SK-N-SH treated with all-trans-retinoic acid at 6 μM for 48 hours (cell line): ENCODE results near the gene STX10.

ENCODE experiments used
- ARNTL ChIP-seq: fragments of 450-650 bp; formaldehyde crosslinking; IDR thresholded peaks from 2 replicates; pipeline ENCODE4 v1.5.0; 2020; ENCODE audit warnings: low read depth, mild to moderate bottlenecking, moderate library complexity, borderline replicate concordance
- BACH2 ChIP-seq: fragments of 250-450 bp; sonication (Bioruptor Pico); IDR thresholded peaks from 2 replicates; pipeline ENCODE4 v1.9.0; 2021; ENCODE audit warnings: mild to moderate bottlenecking, borderline replicate concordance
- CREB5 ChIP-seq: fragments of 250-450 bp; sonication (Bioruptor Pico); IDR thresholded peaks from 2 replicates; pipeline ENCODE4 v1.5.1; 2020; ENCODE audit warnings: low read depth, mild to moderate bottlenecking, moderate library complexity
- CSRNP3 ChIP-seq: fragments of 250-450 bp; sonication (Bioruptor Pico); IDR thresholded peaks from 2 replicates; pipeline ENCODE4 v1.5.1; 2021; ENCODE audit warnings: mild to moderate bottlenecking, moderate library complexity
- GLIS3 ChIP-seq: fragments of 250-450 bp; sonication (Bioruptor Pico); IDR thresholded peaks from 2 replicates; pipeline ENCODE4 v1.5.0; 2020; ENCODE audit warnings: mild to moderate bottlenecking, moderate library complexity
- ISL1 ChIP-seq: fragments of 250-450 bp; sonication (Bioruptor Pico); IDR thresholded peaks from 2 replicates; pipeline ENCODE4 v2.1.2; 2022; ENCODE audit warnings: mild to moderate bottlenecking, moderate library complexity
- OSR1 ChIP-seq: fragments of 250-450 bp; sonication (Bioruptor Pico); IDR thresholded peaks from 2 replicates; pipeline ENCODE4 v1.8.0; 2022; ENCODE audit warnings: moderate library complexity, mild to moderate bottlenecking, inconsistent platforms
- PATZ1 ChIP-seq: fragments of 250-450 bp; sonication (Bioruptor Pico); IDR thresholded peaks from 2 replicates; pipeline ENCODE4 v1.8.0; 2020; ENCODE audit warnings: mild to moderate bottlenecking, moderate library complexity, borderline replicate concordance
- PPARA ChIP-seq: fragments of 250-450 bp; sonication (Bioruptor Pico); IDR thresholded peaks from 2 replicates; pipeline ENCODE4 v1.5.0; 2020; ENCODE audit warnings: mild to moderate bottlenecking, borderline replicate concordance
- RARB ChIP-seq: fragments of 250-450 bp; sonication (Bioruptor Pico); IDR thresholded peaks from 2 replicates; pipeline ENCODE4 v1.8.0; 2021; ENCODE audit warnings: mild to moderate bottlenecking, moderate library complexity
- SNAI2 ChIP-seq: fragments of 250-450 bp; sonication (Bioruptor Pico); IDR thresholded peaks from 2 replicates; pipeline ENCODE4 v1.5.0; 2020; ENCODE audit warnings: mild to moderate bottlenecking, moderate library complexity
- ZC3H10 ChIP-seq: fragments of 250-450 bp; sonication (Bioruptor Pico); IDR thresholded peaks from 2 replicates; pipeline ENCODE4 v1.5.1; 2021; ENCODE audit warnings: mild to moderate bottlenecking, moderate library complexity
- ZFP3 ChIP-seq: fragments of 250-450 bp; sonication (Bioruptor Pico); IDR thresholded peaks from 2 replicates; pipeline ENCODE4 v1.5.0; 2020; ENCODE audit warnings: mild to moderate bottlenecking, moderate library complexity
- TF ChIP-seq, protein P1 (sequence below): fragments of 250-450 bp; sonication (Bioruptor Pico); IDR thresholded peaks from 2 replicates; pipeline ENCODE4 v1.5.0; 2020; ENCODE audit warnings: mild to moderate bottlenecking, moderate library complexity

DNA sequence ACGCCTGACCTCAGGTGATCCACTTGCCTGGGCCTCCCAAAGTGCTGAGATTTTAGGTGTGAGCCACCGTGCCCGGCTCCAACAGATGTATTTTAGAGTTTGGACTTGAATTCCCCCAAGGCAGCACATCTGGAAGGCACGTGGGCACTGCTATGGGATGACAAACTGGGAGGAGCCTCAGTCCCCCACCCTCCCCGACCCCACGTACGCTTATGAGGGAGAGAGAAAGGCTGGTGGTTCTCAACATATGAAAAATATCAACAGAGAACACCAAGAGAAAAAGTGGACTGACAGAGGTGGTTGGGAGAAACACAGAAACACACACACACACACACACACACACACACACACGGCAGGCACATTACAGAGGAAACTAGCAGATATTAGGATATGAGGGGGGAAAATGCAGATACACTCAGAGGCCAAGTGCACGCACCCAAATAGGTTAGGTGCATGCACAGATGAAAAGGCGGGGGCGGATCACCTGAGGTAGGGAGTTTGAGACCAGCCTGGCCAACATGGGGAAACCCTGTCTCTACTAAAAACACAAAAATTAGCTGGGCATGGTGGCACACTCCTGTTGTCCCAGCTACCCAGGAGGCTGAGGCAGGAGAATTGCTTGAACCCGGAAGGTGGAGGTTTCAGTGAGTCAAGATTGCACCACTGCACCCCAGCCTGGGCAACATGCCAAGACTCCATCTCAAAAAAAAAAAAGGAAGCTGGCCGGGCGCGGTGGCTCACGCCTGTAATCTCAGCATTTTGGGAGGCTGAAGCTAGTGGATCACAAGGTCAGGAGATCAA, 3.2 kb downstream of the STX10 start:
- TF ChIP-seq ISL1 (CRISPR knock-in tag) = no peak
- TF ChIP-seq GLIS3 (CRISPR knock-in tag) = no peak
- TF ChIP-seq ZFP3 (CRISPR knock-in tag) = no peak
- TF ChIP-seq CREB5 = no peak
- no peak for TF ChIP-seq PATZ1 (CRISPR knock-in tag)
- TF ChIP-seq ZC3H10 (CRISPR knock-in tag) = no peak
- TF ChIP-seq BACH2 (CRISPR knock-in tag) = no peak
- TF ChIP-seq OSR1 (CRISPR knock-in tag) = no peak
- no peak for TF ChIP-seq RARB (CRISPR knock-in tag)
- TF ChIP-seq ARNTL = no peak
- no peak for TF ChIP-seq PPARA (CRISPR knock-in tag)
- TF ChIP-seq SNAI2 (CRISPR knock-in tag) = no peak
- TF ChIP-seq, protein P1, sequence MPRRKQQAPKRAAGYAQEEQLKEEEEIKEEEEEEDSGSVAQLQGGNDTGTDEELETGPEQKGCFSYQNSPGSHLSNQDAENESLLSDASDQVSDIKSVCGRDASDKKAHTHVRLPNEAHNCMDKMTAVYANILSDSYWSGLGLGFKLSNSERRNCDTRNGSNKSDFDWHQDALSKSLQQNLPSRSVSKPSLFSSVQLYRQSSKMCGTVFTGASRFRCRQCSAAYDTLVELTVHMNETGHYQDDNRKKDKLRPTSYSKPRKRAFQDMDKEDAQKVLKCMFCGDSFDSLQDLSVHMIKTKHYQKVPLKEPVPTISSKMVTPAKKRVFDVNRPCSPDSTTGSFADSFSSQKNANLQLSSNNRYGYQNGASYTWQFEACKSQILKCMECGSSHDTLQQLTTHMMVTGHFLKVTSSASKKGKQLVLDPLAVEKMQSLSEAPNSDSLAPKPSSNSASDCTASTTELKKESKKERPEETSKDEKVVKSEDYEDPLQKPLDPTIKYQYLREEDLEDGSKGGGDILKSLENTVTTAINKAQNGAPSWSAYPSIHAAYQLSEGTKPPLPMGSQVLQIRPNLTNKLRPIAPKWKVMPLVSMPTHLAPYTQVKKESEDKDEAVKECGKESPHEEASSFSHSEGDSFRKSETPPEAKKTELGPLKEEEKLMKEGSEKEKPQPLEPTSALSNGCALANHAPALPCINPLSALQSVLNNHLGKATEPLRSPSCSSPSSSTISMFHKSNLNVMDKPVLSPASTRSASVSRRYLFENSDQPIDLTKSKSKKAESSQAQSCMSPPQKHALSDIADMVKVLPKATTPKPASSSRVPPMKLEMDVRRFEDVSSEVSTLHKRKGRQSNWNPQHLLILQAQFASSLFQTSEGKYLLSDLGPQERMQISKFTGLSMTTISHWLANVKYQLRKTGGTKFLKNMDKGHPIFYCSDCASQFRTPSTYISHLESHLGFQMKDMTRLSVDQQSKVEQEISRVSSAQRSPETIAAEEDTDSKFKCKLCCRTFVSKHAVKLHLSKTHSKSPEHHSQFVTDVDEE (CRISPR knock-in tag) = no peak
- TF ChIP-seq CSRNP3 = no peak
